GM18861 (cell line): ENCODE data around the gene SLC37A1.
A peak's percentile ranks its signal among the peaks of the same experiment; 100 is the strongest.

ENCODE experiments used
- ATAC-seq: cut with Tn5 transposase; IDR thresholded peaks from one replicate; pipeline ENCODE4 v1.9.1; 2021; ENCODE audit not compliant: unreplicated experiment

The SLC37A1 gene

DNA sequence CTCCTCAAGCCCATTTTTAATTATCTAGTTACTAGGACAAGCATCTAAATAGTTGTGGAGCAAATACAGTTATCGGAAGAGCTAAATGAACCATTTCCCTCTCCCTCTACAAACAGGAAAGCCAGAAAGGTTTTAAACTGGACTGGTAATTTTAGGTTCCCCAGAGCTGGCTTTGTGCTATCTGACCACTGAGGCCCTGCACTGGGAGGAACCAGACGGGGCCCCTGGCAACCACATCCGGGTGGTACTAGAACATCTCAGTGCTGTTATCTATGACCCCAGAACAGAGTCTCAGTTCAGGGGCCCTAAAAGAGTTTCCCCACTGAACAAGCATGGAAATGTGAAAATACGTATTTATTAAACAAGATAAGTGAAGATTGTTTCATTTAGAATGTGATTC lies 9.9 kb upstream of the SLC37A1 start:
- no peak for ATAC-seq

DNA sequence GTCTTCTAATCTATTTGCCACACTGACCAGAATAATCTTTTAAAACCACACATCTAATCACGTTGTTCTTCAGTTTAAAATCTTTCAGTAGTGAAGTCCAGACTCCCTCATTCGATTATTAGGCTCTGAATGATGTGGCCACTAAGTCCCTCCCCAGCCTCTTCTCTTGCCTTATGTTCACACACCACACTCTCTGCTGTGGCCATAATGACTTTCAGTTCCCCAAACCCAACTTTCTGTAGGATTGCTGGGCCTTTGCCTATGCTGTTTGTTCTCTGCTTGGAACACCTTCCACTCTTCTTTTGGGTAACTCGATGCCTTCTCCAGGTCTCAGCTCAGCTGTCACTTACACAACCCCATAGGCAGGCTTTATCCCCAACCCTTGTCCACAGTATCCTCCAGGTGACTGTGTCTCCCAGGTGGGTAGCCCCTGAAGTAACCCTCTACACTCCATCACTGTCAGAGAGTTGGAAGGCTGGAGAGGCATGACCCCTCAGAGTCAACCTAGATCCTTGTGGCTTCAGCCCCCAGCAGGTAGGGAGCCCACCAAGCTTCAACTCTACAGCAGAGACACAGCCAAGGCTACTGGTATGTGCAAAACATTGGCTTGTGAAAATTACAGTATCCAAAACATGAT lies 8.4 kb upstream of the SLC37A1 start:
- peak; percentile 80 for ATAC-seq

DNA sequence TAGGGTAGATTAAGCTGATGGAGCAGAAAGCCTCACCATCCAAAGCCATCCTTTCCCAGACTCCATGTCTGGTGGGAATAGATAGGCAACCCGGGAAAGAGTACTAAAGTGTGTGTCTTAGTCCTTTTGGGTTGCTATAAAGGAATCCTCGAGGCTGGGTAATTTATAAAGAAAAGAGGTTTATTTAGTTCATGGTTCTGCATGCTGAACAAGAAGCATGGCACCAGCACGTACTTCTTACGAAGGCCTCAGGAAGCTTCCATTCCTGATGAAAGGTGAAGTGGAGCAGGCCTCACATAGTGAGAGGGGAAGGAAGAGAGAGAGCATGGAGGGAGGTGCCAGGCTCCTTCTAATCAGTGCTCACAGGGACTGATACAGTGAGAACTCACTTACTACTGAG lies 6.2 kb upstream of the SLC37A1 start:
- ATAC-seq, result no peak

DNA sequence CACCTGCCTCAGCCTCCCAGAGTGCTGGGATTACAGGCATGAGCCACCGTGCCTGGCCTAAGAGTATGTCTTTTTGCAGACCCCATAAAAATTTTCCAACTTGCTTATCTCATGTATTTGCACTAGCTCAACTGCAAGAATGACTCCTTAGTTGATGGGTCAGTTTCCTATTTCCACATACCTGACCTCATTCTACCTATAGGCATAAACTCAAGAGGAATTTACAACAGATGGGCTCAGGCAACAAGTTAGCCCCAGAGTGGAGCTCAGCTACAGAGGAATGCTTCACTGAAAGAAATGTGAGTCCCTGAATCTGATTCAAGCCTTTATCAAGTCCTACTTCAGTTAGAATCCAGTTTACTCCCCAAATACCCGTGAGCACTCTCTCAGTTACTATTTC lies 5.3 kb upstream of the SLC37A1 start:
- ATAC-seq, result no peak

DNA sequence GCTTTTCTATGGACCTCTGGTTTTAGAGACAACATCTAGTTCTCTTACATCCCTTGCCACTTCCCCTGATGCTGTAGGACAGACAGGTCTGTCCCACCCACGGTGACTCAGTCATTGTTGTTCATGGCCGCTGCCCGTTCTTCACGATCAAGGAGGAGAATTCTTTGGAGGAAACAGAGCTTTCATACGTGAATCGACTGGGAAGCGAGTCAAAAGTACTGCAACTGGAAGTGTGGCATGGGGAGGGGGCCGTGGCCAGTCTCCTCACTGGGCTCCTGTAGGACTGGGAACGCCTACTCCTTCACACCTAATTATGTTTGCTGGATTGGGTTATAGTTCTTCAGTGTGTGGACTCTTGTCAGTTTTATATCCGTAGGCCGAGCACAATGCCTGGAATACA lies 4.4 kb upstream of the SLC37A1 start:
- no peak for ATAC-seq

DNA sequence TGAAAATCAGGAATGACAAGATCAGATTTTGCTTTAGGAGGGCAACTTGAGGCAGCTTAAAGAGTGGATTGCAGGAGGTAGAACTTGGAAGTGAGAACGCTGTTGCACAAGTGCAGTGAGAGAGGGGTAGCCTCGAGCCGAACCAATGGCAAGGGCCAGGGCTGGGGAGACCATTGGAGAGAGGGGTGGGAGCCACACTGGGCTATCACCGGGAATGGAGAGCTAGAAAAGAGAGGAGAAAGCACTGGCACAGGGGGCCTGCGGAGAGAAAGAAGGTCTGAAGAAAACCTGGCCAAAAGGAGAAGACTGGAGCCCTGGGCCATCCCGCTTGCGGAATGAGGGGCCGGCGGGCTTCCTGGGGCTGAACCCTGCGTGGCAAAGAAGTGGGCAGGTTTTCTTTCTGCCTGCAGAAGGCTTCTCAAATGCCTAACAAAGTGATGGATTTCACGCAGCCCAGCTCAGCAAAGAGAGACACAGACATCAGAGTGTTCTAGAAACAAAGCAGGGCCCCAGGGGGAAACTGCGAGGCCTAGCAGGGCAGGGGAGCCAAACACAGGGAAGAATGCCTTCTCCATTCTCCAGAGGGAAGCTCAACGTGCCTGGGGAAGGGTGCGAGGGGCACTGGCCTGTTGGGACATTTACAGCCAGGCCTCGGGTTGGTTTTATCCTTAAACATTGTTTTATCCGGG lies 1.2 kb upstream of the SLC37A1 start:
- no peak for ATAC-seq

DNA sequence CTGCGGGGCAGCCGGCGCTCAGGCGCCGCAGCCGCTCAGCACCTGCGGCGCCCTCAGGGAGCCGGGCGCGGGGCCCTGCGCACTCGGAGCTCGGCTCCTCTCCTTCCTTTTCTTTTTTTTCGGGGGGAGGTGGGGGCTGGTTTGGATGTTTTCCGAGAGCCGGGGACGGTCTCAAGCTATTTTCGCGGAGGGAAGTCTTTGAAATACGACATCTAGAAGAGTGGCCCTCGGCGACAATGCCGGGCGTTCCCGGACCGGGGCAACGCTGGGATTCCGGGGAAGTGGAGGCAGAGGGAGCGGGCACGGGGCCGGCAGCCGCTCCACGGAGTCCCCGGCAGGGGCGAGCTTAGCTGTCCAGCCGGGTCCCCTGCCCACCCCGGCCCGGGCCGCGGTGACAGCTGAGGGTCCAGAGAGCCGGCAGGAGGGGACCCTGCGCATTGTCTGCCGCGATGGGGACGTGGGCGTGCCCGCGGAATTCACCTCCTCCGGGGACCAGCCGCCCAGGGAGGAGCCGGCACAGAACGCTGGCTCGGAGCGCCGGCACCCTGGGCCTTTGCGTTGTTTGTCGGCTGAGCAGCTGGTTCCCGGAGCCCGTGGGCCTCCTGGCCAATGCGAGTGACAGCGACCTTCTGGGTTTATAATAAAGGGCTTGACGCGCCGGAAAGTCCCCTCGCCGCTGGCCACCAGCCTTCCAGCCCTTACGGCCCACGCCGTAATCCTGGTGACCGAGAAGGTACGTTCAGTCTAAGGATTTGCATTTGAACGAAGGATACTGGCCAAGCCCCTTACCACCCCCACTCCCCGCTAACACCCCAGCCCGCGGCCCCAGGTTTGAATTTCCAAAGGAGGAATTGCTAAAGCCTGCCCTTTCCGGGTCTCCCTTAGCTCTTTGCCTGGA lies 582 bp downstream of the SLC37A1 start:
- ATAC-seq, result no peak

DNA sequence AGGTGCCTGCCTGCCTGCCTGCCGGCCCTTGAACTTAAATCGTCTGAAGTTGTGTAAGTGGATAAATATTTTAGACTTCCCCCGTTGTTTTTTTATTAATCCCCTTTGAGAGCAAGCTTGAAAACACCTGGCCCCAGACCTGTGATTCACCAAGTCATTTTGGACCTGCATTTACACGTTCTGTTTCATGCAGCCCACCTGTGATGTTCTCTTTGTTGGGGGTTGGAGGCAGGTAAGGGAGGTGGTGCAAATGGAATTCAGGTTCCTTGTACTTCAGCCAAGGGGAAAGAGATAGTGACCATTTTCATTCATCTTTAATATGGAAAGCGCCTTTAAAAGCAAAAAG lies 1.2 kb downstream of the SLC37A1 start:
- ATAC-seq, result no peak

DNA sequence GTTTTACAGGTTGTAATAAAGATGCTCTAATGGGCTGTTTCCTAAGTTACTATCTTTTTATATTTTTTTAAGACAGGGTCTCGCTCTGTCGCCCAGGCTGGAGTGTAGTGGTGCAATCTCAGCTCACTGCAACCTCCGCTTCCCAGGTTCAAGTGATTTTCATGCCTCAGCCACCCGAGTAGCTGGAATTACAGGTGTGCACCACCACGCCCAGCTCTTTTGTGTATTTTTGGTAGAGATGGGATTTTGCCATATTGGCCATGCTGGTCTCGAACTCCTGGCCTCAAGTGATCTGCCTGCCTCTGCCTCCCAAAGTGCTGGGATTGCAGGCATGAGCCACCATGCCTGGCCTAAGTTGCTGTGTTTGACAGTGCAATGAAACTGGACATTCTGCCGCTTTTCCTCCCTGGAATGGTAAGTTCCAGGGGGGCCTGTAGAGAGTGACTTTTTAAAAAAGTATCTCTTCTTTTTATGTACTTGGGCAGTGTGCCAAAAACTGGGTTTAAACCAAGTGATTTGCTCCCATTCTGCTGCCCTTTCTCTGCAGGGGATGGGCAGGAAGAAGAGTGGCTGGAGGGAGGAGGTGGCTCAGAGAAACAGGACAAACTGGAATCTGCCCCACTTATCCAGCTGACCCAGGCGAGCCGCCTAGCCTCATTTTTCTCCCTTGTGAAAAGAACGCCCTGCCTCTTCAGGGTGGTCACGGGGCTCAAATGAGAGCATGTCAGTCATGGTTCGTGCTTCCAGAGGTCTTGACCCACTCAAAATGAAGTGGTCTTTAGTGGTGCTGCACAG lies 2.3 kb downstream of the SLC37A1 start:
- no peak for ATAC-seq

DNA sequence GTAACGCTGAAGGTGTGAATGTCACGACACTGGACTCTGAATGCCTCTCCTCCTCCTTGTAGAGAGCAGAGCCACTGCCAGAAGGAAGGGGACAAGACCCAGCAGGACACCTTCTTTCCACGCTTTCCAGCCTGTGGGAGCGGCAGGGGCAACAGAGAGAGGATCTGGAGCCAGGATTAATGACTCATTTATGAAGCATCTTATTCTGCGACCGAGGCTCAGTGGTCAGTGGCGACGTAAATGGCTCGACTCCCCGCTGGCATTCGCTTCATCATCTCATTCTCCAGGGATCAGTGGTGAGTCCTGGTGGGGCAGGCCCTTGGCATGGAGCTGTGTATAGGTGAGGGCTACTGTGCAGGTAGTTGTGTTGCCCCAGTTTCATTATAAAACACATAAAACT lies 4.6 kb downstream of the SLC37A1 start:
- ATAC-seq, result no peak

DNA sequence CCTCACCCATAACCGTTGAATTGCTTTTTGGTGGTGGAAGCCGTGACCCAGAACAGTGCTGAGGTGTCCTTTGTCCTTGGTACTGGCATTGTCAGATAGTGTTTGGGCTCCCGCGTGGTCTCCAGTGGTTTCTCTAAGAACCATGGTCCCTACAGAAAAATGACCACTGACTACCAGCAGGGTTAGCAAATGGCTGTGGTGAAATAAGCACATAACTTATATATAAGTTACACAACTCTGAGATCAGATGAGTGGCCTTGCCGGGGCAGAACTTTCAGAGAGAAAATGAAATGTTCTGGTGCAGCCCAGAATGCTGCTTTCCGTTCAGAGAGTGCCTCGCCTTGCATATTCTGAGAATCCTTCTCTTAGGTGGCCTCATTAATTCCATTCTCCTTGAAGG lies 5.0 kb downstream of the SLC37A1 start:
- ATAC-seq, result no peak

DNA sequence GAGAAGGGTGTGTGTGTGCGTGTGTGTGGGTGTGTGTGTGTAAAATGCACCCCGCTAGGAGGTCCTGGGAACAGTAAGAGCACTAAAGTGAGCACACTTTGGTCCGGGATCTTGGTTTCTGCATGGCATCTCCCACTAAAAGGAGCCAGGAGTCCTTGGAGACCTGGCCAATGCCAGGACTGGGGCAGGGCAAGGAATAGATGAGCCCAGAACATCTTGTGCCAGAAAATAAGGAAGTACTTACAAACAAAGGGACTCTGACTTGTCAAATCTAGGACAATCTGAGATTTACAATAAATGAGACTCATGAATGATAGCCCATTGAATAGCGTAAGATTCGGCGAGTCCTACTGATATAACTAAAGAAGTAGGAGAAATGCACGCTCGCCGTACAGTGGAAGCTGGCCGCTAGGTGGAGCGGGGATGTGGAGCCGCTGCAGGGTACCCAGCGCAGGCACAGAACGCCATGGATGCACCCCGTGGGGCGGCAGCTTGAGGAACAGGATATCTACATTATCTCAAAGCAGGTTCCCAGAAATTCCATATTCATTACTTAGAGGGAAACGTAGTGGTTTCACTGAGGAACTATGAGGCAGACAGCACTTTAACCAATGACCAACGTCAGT lies 7.1 kb downstream of the SLC37A1 start:
- ATAC-seq, result no peak

DNA sequence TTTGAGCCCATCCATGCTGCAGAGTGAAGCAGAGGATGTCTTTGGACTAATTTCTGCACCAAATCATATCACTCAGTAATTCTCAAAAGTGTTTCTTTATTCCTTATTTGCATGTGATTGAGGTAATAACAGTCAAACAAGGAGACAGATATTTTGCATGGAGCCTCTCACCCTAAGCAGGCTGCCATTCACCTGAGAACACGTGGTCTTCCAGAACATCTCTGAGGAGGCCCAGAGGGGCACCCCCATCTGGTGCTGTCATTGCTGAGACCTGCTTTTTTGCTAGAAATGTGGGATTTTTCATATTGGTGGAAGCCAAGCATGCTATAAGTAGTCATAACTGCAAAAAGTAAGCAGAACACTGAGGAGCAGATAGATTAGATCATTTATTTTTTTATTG lies 7.7 kb downstream of the SLC37A1 start:
- ATAC-seq, result no peak

DNA sequence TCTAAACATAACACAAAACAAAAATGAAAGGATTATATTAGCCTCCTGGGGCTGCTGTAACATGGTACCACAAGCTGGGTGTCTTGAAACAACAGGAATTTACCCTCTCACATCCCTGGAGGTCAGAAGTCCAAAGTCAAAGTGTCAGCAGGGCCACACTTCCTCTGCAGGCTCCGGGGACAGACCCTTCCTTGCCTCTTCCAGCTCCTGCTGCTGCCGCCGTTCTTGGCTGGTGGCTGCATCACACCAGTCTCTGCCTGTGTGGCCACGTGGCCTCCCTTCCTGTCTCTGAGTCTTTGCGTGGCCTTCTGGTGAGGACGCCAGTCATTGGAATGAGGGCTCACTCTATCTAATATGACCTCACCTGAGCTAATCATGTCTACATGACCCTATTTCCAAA lies 8.2 kb downstream of the SLC37A1 start:
- no peak for ATAC-seq

DNA sequence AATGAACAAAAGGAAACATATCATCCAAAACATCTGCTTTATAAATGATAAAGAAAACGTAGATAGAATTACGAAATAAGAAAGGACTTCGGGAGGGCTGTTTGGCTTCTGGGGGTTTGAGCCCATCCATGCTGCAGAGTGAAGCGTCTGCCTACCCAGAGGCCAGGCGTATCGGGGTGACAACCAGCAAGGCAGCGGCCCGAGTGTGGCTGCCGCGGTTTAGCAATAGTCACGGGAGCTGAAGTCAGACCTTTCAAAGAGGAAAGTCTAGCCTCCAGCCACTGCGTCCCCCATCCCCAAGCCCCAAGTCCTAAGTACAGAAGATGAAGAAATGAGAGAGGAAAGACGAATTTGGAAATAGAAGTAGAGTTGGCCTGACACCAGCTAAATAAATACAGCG lies 8.6 kb downstream of the SLC37A1 start:
- no peak for ATAC-seq

DNA sequence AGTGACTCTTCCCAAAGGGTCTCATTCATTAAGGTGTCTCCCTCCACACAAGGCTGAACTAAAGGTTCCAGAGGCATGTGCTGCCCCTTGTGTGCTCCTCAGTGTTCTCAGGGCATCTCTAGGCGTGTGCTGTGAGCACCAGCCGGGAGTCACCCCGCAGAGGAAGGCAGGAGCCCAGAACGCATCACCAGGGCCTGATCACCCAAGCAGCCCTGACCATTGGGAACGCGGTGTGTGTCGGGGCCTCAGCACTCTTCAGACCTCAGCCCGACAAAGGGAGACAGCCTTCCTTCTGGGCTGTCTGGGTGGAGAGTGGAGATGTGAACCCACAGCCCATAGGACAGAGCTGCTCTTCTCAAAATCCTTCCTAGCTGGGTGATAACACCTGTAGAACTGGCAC lies 9.1 kb downstream of the SLC37A1 start:
- no peak for ATAC-seq

DNA sequence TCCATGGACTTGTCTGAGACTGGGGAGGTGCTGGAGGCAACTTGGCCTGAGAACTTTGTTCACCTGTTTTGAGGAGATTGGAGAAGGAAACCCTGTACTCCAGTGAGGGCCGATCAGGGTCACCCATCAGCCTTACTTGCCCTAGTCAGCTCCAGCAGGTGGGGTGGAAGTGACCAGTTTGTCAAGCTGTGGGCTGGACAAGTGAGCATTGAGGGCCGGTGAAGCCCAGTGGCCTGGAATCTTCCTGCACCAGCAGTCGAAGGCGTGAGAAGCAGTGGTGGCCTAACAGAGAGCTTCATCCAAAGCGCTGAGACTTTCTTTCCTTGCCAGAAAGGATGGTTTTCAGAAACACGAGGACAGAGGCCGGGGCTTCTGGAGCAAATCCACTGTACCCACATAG lies 9.6 kb downstream of the SLC37A1 start:
- no peak for ATAC-seq

DNA sequence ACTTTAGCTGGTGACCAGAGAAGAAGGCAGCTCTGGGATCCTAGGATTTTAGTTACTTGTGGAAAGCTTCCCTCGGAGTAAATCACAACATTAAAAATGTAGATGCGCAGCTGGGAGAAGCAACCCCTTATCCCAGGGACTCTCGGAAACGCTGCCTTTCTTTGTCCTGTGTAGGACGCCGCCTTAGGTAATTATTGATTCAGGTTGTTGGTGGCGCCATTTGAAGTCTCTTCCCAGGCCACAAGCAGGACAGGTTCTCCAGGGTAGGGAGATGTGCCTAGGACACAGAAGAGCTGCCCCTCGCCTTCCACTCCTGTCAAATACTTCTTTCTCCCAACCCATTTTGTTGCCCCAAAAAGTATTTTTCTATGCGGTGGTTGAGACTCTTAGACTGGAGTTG lies 10.3 kb downstream of the SLC37A1 start:
- no peak for ATAC-seq

DNA sequence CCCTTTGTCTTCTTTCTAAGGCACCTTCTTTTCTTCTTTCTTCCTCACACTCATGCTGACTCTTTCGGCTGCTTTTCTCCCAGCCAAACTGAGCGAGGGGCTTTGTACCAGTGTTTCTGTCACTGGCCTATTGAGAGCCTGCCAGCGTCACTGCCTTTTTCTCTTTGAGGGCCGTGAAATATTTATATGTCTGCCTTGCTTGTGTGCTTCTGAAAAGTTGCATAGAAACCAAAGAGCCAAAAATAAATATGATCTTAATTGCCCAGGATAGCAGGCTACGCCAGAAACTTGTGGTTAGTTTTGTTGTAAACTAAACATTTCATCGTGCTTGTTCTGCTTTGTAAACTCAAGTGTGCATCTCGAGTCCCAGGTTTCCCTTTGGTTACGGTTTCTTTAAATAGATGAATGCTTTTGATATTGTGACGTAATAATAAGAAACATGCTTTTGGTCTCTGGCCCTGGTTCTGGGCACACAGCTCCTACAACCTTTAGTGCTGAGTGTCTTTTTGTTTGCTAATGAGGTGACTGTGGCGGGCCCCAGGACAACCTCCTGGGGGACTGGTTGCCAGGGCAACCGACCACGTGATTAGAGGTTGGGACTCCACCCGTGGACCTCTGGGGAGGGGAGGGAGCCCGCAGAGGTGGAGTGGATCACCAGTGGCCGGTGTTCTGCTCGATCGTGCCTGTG lies 10.8 kb downstream of the SLC37A1 start:
- peak; percentile 70 for ATAC-seq

DNA sequence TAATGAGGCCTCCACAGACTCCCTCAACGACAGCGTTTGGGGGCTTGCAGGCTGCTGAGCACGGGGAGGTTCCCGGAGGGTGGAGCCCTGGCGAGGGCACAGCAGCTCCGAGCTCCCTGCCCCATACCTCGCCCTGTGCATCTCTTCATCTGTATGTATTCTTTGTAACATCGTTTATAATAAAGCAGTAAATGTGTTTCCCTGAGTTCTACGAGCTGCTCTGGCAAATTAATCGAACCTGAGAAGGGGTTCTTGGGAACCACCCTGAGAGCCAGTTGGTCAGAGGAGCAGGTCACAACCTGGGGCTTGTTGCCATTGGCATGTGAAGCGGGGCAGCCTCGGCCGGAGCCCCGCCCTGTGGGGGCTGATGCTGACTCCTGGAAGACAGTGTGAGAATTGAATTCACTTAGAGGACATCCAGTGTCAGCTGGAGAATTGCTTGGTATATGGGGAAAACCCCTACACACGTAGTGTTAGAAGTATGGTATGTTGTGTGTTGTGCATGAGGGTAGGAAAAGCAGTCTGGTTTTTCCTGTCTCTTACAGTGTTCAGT lies 11.5 kb downstream of the SLC37A1 start:
- ATAC-seq, result peak; percentile 14
